HL-60/S4 treated with phorbol 12-myristate 13-acetate at 8.2 ng/mL for 4 days and 3 days (cell line): ENCODE results near the gene RPS6KL1.

Experiments used
- in situ Hi-C: fragments of 300-500 bp; cut with MboI; formaldehyde crosslinking; loops from 2 replicates; pipeline ENCODE4 v1.15.0; 2022; ENCODE audit warnings: low sequenced_read_pairs

Gene RPS6KL1

GRCh38 chr14:74913986-74914573 is 9.0 kb downstream of the RPS6KL1 start:
- in situ Hi-C loops = no loop called here

DNA sequence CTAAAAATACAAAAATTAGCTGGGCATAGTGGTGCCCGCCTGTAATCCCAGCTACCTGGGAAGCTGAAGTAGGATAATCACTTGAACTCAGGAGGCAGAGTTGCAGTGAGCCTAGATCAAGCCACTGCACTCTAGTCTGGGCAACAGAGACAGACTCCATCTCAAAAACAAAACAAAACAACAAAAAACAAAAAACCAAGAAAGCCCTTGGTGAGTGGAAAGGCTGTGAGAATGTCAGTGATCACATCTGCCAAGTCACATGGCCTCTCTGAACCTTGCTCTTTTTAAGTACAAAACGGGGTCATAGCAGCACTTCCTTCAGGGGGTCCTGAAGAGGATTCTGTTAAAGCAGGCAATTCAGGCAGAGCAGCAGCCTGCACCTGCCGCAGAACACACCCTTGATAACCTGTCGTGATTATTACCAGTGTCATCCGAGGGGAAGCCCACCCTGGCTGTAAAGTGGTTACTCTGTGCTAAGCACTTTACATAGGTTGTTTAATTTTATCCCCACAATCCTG is 9.6 kb downstream of the RPS6KL1 start:
- in situ Hi-C loops = no loop called here

DNA sequence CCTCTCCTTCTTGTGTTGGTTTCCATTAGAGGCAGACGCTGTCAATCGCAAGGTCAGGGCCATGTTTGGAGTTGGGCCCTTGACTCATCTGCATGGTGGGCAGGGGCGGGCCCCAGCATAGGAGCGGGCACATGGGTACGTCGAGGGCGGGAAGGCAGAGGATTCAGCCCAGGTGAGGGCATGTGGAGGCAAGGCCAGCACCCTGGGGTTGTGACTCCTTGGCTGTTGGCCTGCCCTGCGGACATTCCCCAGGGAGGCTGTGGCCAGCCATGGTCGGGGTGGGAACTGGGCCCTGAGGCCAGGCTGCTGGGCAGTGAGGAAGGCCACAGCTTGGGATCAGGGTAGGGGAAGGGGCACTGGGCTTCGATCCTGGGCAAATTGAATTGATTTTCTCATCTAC is 10.3 kb downstream of the RPS6KL1 start:
- in situ Hi-C loops = no loop called here

GRCh38 chr14:74912111-74912510 is 10.9 kb downstream of the RPS6KL1 start:
- in situ Hi-C loops = no loop called here

GRCh38 chr14:74911704-74912103 is 11.4 kb downstream of the RPS6KL1 start:
- in situ Hi-C loops = no loop called here

GRCh38 chr14:74911221-74911620 is 11.8 kb downstream of the RPS6KL1 start:
- in situ Hi-C loops = no loop called here

GRCh38 chr14:74910556-74910955 is 12.5 kb downstream of the RPS6KL1 start:
- in situ Hi-C loops = no loop called here

DNA sequence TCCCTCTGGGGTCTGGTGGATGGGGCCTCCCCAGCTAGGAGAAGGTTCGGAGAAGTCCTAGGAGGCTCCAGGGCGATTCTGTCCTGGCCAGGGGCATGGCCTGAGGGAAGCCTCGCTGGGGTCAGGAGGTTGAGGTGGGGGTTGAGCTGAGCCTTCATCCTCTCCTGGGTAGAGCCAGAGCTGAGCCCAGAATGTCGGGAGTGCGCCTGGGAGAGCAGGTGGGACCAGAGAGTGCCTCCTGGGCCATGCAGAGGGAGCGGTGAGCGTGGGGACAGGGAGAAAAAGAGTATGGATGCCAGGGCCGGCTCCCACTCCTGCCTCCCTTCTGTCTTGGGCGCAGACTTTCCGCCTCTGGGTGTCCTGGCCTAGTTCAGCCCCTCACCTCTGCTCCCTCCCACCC is 13.1 kb downstream of the RPS6KL1 start:
- in situ Hi-C loops = no loop called here

DNA sequence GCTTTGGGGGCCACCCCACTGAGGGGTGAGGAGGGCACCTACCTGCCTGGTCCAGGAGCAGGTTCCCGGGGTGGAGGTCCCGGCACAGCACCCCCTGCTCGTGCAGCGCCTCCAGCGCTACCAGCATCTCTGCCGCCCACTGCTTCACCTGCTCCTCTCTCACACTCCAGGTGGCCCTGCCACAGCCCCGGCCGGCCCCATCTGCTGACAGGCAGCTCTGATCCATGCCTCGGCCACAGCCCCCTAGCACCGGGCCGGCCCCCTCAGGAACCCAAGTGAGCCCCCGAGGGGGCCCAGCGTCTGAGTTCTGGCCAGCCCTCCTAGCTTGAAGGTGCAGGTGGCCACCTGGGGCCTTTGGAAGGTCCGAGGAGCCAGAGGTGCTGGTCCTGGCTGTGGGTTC is 13.6 kb downstream of the RPS6KL1 start:
- in situ Hi-C loops = no loop called here

DNA sequence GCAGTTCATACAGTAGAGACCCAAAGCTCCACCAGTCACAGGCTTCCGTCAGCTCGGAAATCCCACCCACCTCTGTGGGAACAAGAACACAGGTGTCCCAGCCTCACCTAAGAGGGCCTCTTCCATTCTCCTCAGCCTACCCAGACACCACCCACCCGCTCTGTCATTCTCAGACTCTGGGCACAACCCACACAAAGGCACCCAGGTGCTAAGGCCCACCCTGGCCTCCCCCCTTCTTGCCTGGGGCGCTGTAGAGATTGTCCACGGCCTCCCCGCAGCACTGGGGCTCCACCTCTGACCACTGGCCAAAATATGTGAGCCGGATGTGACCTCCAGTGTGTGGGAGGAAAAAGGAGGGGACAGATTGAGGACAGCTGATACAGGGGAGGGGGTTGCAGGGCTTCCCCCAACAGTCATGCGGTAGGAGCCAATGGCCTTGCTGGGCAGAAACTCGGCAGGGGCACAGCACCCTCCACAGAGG is 14.2 kb downstream of the RPS6KL1 start:
- in situ Hi-C loops = no loop called here

- in situ Hi-C loops = no loop called here
Observed at GRCh38 chr14:74907744-74908143, 15.3 kb downstream of the RPS6KL1 start.

DNA sequence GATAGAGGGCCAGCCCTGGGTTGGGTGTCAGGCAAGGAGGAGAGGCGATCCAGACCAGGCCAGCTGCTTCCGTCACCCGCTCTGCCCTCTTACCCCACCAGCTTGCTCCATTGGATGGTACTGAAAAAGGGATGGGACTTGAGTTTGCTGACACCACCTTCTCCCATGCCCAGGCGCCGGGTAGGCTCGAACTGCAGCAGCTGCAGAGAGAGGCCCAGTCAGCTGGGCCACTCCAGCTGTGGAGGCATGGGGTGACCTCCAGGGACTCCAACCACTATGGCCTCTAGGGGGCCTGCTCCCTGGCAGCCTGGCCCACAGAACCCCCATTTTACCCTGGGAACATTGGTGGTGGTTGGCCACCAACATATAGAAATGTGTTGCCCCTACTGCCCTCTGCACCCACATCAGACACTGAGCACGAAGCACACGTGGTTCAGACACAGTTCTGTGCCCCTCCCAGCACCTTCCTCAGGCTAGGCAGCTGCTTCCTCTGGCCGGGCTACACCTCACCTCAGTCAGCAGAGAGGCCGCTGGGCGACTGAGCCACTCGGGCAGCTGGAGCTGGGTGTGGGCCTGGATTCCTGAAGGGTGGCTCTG is 16.0 kb downstream of the RPS6KL1 start:
- in situ Hi-C loops = no loop called here

DNA sequence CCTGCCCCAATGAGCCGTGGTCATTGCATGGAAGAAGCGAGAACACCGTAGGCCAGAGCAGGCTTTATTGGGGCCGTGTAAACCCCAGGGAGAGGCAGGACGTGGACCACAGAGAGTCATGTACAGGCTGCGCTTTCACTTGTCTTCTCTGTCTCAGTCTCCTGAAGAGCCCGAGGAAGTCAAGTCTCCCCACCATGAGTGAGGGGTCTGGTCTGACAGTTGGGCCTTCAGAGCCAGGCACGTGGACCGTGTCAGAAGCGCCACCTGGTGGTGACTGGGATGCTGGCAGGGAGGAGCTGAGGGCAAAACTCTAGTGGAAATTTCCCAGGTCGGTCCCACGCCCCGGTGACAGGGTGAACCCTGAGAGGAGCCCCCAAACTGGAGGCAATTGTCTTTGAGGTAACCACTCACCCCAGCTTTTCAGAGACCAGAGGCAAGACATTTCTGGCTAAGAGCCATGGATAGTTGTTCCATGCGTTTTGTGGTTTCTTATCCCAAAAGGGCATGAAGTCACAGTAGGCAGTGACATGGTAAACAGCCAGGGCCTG is 17.4 kb downstream of the RPS6KL1 start:
- in situ Hi-C loops = no loop called here

DNA sequence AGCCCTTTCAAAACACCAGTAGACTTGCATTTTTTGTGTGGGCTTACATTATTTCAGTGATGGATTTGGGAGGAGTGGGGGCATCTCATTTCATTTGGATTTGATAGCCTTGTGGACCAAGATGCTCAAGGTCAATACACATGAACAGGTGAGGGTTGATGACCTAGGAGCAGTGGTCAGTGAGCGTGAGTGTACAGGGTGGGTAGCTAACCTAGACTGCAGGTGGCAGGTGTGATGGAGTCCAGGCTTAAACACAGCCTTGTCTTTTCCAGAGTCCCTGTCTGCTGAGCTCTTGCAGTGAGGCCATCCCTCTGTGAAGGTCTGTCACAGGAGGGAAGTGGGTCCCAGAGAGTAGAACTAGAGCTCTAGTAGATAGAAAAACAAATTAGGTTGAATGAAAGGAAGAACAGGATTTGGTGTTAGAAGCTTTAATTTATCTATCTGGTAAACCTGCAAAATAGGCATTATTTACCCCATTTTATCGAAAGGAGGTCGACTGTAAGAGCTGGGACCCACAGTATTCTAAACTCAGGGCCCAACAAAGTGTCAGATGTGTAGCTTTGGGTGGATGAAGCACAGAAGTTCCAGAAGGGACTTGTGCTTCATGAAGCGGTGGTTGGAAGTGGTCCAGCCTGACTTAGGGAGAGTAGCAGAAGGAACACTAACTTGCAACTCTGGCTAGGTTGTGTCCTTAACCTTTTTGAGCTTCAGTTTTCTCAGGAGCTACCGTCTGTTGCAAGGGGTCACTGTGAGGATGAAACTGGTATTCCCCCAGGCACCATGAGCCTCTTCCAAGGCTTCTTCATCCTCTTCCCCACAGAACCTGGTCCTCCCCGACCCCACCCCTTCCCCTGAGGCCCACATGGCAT is 18.2 kb downstream of the RPS6KL1 start:
- in situ Hi-C loops = no loop called here

- in situ Hi-C loops = no loop called here
Observed at GRCh38 chr14:74902941-74903705, 19.9 kb downstream of the RPS6KL1 start.

- in situ Hi-C loops = no loop called here
Observed at GRCh38 chr14:74898694-74899093, 24.4 kb downstream of the RPS6KL1 start.

GRCh38 chr14:74898083-74898482 is 25.0 kb downstream of the RPS6KL1 start:
- in situ Hi-C loops = no loop called here

DNA sequence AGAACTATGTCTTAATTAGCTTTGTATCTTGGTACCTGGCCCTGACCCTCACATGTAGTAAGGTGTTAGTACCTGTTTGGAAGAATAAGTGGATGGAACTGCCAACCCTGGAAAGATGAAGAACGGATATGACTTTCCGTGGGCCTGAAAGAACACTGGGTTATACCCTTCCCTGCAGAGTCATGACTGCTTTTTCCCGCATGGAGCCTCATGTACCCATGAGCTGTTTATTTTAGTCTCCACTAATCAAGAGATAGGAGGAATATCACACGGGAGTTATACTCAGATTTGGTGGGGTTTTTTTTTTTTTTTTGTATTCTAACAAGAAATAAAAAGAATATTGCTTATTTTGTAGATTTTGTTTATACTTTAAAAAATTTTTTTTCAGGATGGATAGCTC is 25.4 kb downstream of the RPS6KL1 start:
- in situ Hi-C loops = no loop called here

GRCh38 chr14:74896400-74896799 is 26.7 kb downstream of the RPS6KL1 start:
- in situ Hi-C loops = no loop called here

- in situ Hi-C loops = no loop called here
Observed at GRCh38 chr14:74893614-74894091, 29.4 kb downstream of the RPS6KL1 start.

DNA sequence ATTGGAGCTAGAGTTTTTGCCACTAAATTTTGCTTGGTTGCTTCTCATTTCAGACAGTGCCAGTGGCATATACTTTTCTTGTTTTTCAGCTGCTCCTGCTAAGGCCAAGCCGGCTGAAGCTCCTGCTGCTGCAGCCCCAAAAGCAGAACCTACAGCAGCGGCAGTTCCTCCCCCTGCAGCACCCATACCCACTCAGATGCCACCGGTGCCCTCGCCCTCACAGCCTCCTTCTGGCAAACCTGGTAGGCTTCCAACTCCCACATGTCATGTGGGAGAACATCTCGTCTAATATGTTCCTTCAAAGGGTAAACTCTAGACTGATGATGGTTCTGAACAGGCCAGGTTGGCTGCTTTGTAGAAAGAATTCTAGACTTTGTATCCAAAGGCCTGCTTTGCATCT is 30.3 kb downstream of the RPS6KL1 start:
- in situ Hi-C loops = no loop called here
